RKO (cell line): ENCODE data around the gene TMC4.
A peak's percentile ranks its signal among the peaks of the same experiment; 100 is the strongest.
"Not testable (repeated sequence)": the region's sequence is repeated elsewhere in the genome, so short reads cannot be mapped to it uniquely, and the experiment has no call there.

Source experiments
- DNase-seq: peaks from one replicate; pipeline ENCODE4 v3.0.0-alpha.2; 2016; ENCODE audit warnings: low spot score

TMC4 gene

GRCh38 chr19:54179262-54179852 lies 6.4 kb upstream of the TMC4 start:
- DNase-seq, result no peak

GRCh38 chr19:54178581-54179261 lies 5.8 kb upstream of the TMC4 start:
- no peak for DNase-seq

GRCh38 chr19:54173951-54174834 lies 1.2 kb upstream of the TMC4 start:
- no peak for DNase-seq

GRCh38 chr19:54173359-54173699 lies 369 bp upstream of the TMC4 start:
- no peak for DNase-seq

GRCh38 chr19:54171736-54172431 lies 1.1 kb downstream of the TMC4 start:
- not testable (repeated sequence) for DNase-seq

GRCh38 chr19:54169149-54169740 lies 3.7 kb downstream of the TMC4 start:
- no peak for DNase-seq

GRCh38 chr19:54168174-54168917 lies 4.6 kb downstream of the TMC4 start:
- DNase-seq, result peak; percentile 87

- no peak for DNase-seq
Observed at GRCh38 chr19:54165222-54165621, 7.7 kb downstream of the TMC4 start.

GRCh38 chr19:54164369-54165068 lies 8.4 kb downstream of the TMC4 start:
- DNase-seq, result no peak

GRCh38 chr19:54162884-54163283 lies 10.1 kb downstream of the TMC4 start:
- no peak for DNase-seq

GRCh38 chr19:54162241-54162805 lies 10.6 kb downstream of the TMC4 start:
- peak; percentile 74 for DNase-seq

GRCh38 chr19:54160854-54161253 lies 12.1 kb downstream of the TMC4 start:
- peak; percentile 41 for DNase-seq

GRCh38 chr19:54160182-54160811 lies 12.7 kb downstream of the TMC4 start:
- DNase-seq, result peak; percentile 61

- peak; percentile 100 for DNase-seq
Observed at GRCh38 chr19:54159352-54160181, 13.4 kb downstream of the TMC4 start, which contains the start of gene LENG1. Gene LENG1, minus strand, starts transcription at chr19:54159721. Its CDS starts 26 bp downstream, at chr19:54159695.

- DNase-seq, result peak; percentile 47
Observed at GRCh38 chr19:54158812-54159351, 14.1 kb downstream of the TMC4 start.

- no peak for DNase-seq
Observed at GRCh38 chr19:54156953-54157352, 16.0 kb downstream of the TMC4 start.

- no peak for DNase-seq
Observed at GRCh38 chr19:54156490-54156889, 16.5 kb downstream of the TMC4 start.

- DNase-seq, result no peak
Observed at GRCh38 chr19:54155694-54156093, 17.3 kb downstream of the TMC4 start.
